Upper lobe of left lung (tissue), 6 donors: ENCODE data around the gene NDUFB1. TPM values are rescaled to one million over a fixed set of nuclear protein-coding genes. Genes with fewer than 3 reads are reported as not detected.

Experiments used
- ATAC-seq, 2 donors: fragments of 200-7000 bp; cut with Tn5 transposase; one replicate each; pipeline ENCODE4 v1.9.1; 2022; ENCODE audit warnings: mild to moderate bottlenecking in 2 of 2, moderate library complexity in 2 of 2; ENCODE audit not compliant: low FRiP score in 2 of 2
- DNase-seq, 2 donors: peaks; one replicate each; pipeline ENCODE4 v3.0.0-alpha.2; 2019 to 2020
- H3K27ac ChIP-seq, 4 donors: fragments of 200-600 bp; sonication (generic); one replicate each; pipeline ENCODE4 v1.5.1; 2016 to 2019
- H3K27me3 ChIP-seq, 4 donors: fragments of 200-600 bp; sonication (generic); one replicate each; pipeline ENCODE4 v1.5.1; 2017 to 2019
- H3K36me3 ChIP-seq, 4 donors: fragments of 200-600 bp; sonication (generic); one replicate each; pipeline ENCODE4 v1.5.1; 2016 to 2019
- H3K4me1 ChIP-seq, 4 donors: fragments of 200-600 bp; sonication (generic); one replicate each; pipeline ENCODE4 v1.5.1; 2018 to 2019
- H3K4me3 ChIP-seq, 4 donors: fragments of 200-600 bp; sonication (generic); one replicate each; pipeline ENCODE4 v1.5.1; 2017 to 2019; ENCODE audit warnings: mild to moderate bottlenecking in 2 of 4, moderate library complexity in 1 of 4
- H3K9me3 ChIP-seq, 4 donors: fragments of 200-600 bp; sonication (generic); one replicate each; pipeline ENCODE4 v1.5.1; 2018 to 2019
- CTCF ChIP-seq, 6 experiments: fragments of 450-650 bp in 4 of 6; fragments of 200-600 bp in 2 of 6; sonication (generic) in 2 of 6; IDR thresholded peaks; one replicate each; pipeline ENCODE4 v1.5.1; 2016 to 2019; ENCODE audit warnings: antibody characterized with exemption in 6 of 6
- EP300 ChIP-seq, 4 donors: sonication (generic); formaldehyde crosslinking; IDR thresholded peaks; one replicate each; pipeline ENCODE4 v1.5.1; 2017; ENCODE audit warnings: antibody characterized with exemption in 4 of 4, control low read depth in 2 of 4
- POLR2A ChIP-seq, 4 donors: fragments of 450-650 bp; IDR thresholded peaks; one replicate each; pipeline ENCODE4 v1.5.1; 2016 to 2017; ENCODE audit warnings: antibody characterized with exemption in 4 of 4, mild to moderate bottlenecking in 2 of 4
- POLR2AphosphoS5 ChIP-seq, 2 donors: sonication (generic); formaldehyde crosslinking; IDR thresholded peaks; one replicate each; pipeline ENCODE4 v1.5.1; 2017; ENCODE audit warnings: antibody characterized with exemption in 2 of 2
- WGBS, 2 donors: methylation state at CpG; one replicate each; pipeline ENCODE4 v1.1.5; 2017 to 2018; 5-methylcytosine and 5-hydroxymethylcytosine counted together
- total RNA-seq, 6 donors: library from RNA; depleted of rRNA in 4 of 6; stranded (reverse); fragments of >200 nt in 4 of 6; gene quantifications; one replicate each; pipeline versions ENCODE4 v1.1.0 to v1.2.1, GENCODE V29; 2016 to 2021
- donor health status: DM: no; HTN: no; CAD: no; lungs with moderate emphysema.
- donor health status: DM: no; HTN: yes; CAD: no; lungs with severe emphysema.

NDUFB1 gene
- total RNA-seq, 6 donors from 2014 or later: 101 to 234 (median 168) TPM

DNA sequence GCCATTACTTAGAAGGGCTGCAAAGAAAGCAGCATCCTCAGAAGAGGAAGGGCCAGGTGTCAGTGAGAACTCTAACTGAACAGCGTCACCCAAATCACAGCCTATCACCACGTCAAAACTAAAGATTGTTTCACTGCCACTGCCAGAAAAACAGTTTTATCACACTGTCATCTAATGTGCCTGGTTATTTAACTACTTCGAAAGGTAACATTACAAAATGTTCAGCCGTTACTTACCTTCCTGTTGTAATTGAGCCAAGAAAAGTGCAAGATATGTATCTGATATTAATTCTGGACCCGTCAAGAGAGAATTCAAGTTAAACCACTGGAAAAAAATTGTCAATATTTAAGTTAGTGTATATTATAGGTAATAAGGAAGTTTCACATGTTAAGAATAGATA, 33.0 kb downstream of the NDUFB1 start:
- 92 to 96% methylated on average over 5 of the region's 5 CpGs for WGBS, 2 donors
- no peak overlapping the region for H3K4me3 ChIP-seq
- no peaks in the 10 kb centered on the region for H3K27me3 ChIP-seq
- H3K4me1 ChIP-seq: no peaks in the 10 kb centered on the region
- TF ChIP-seq POLR2AphosphoS5 (IDR thresholded peaks at IDR 0.05): no peak
- no peak for TF ChIP-seq POLR2A (IDR thresholded peaks at IDR 0.05)
- no peak for TF ChIP-seq EP300 (IDR thresholded peaks at IDR 0.05)
- TF ChIP-seq CTCF (IDR thresholded peaks at IDR 0.05): no peak
- H3K27ac ChIP-seq: no peak overlapping the region
- DNase-seq: no peak
- H3K36me3 ChIP-seq: peaks cover 6 to 79% (median 35%) of the 10 kb centered on the region in 4 donors
- H3K9me3 ChIP-seq: no peaks in the 10 kb centered on the region
- ATAC-seq: no peak

DNA sequence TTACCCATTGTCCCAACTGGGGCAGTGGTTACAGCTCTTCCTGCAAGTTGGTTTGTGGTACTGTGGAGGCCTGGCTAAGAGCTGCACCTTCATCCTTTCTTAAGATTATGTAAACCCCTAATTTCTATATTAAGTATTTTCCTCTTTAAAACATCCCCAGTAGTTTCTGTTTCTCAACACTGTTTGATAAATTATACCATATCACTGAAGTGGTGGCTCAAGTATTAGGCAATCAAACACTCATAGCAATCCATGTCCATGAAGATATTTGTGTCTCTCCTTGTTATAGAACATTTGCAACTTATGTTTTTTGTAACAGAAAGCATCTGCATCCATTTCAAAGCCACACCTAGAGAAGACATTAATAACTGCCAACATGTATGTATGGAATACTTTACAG, 47.0 kb downstream of the NDUFB1 start:
- no peaks in the 10 kb centered on the region for H3K9me3 ChIP-seq
- ATAC-seq: no peak

More for the DNA sequence above, 47.0 kb downstream of the NDUFB1 start:
- no peak for TF ChIP-seq POLR2AphosphoS5 (IDR thresholded peaks at IDR 0.05)
- no peak for TF ChIP-seq POLR2A (IDR thresholded peaks at IDR 0.05)
- TF ChIP-seq CTCF (IDR thresholded peaks at IDR 0.05): no peak
- TF ChIP-seq EP300 (IDR thresholded peaks at IDR 0.05): no peak
- Histone ChIP-seq H3K27me3 (no peaks in the 10 kb centered on the region), H3K27ac (no peak overlapping the region), H3K4me1 (peaks cover 0 to 9% (median 2%) of the 10 kb centered on the region in 4 donors), H3K4me3 (no peak overlapping the region), H3K36me3 (peaks cover 7 to 77% (median 45%) of the 10 kb centered on the region in 4 donors)
- DNase-seq: no peak

Other genes with a start within 250 kb of the NDUFB1 start
- 100 to 1,000 TPM in 5 of 6 donors, 10 to 100 TPM in 1; 53.8 to 196 (median 133) TPM for gene FBLN5, start 174.0 kb downstream of the NDUFB1 start, total RNA-seq
- gene TRIP11, start 81.6 kb downstream of the NDUFB1 start, total RNA-seq: 10 to 100 TPM; 19.2 to 71.8 (median 39.1) TPM
- 100 to 1,000 TPM in 1 of 6 donors, 10 to 100 TPM in 5; 17.8 to 154 (median 31.6) TPM for gene ATXN3, start 15.1 kb downstream of the NDUFB1 start, total RNA-seq
- 10 to 100 TPM; 15.7 to 47.4 (median 33.3) TPM for gene CPSF2, start 263 bp upstream of the NDUFB1 start, total RNA-seq
- gene SLC24A4, start 201.5 kb upstream of the NDUFB1 start, total RNA-seq: 1 to 10 TPM in 5 of 6 donors, under 1 TPM in 1; 0.49 to 5.7 (median 2.0) TPM